Vagina (tissue), 2 donors: ENCODE data around the gene TENM4. TPM values are rescaled to one million over a fixed set of nuclear protein-coding genes. Genes with fewer than 3 reads are reported as not detected.

Source experiments
- DNase-seq, 2 donors: peaks; one replicate each; pipeline ENCODE4 v3.0.0-alpha.2; 2017; ENCODE audit errors: extremely low spot score in 2 of 2
- H3K27ac ChIP-seq: fragments of 200-600 bp; sonication (generic); one replicate; pipeline ENCODE4 v1.5.1; 2019
- H3K27me3 ChIP-seq: fragments of 200-600 bp; sonication (generic); one replicate; pipeline ENCODE4 v1.5.1; 2019
- H3K36me3 ChIP-seq, 2 donors: fragments of 200-600 bp; sonication (generic); one replicate each; pipeline ENCODE4 v1.5.1; 2017 to 2019
- H3K4me1 ChIP-seq: fragments of 200-600 bp; sonication (generic); one replicate; pipeline ENCODE4 v1.5.1; 2019
- H3K4me3 ChIP-seq, 2 donors: fragments of 200-600 bp; sonication (generic); 1 replicate in 1 of 2; 2 replicates in 1 of 2; pipeline ENCODE4 v1.5.1; 2016 to 2019
- H3K9me3 ChIP-seq: fragments of 200-600 bp; sonication (generic); one replicate; pipeline ENCODE4 v1.5.1; 2019
- POLR2A ChIP-seq, 2 donors: fragments of 450-650 bp; IDR thresholded peaks; one replicate each; pipeline ENCODE4 v1.6.1; 2017; ENCODE audit warnings: antibody characterized with exemption in 2 of 2, mild to moderate bottlenecking in 2 of 2, moderate library complexity in 2 of 2
- POLR2AphosphoS5 ChIP-seq, 2 donors: sonication (generic); formaldehyde crosslinking; IDR thresholded peaks; one replicate each; pipeline ENCODE4 v1.9.0; 2017; ENCODE audit warnings: antibody characterized with exemption in 2 of 2, mild to moderate bottlenecking in 2 of 2, low read depth in 1 of 2; ENCODE audit not compliant: insufficient read depth in 1 of 2
- intact Hi-C: fragments of 100-400 bp; cut with DNase I; formaldehyde crosslinking; loops from one replicate; pipeline ENCODE4 v1.15.1; 2023
- total RNA-seq: library from RNA; depleted of rRNA; stranded (reverse); fragments of >200 nt; gene quantifications from one replicate; pipeline ENCODE4 v1.2.3, GENCODE V29; 2016
- TF ChIP-seq, protein P1 (sequence below), 3 experiments: fragments of 450-650 bp in 2 of 3; fragments of 200-600 bp in 1 of 3; sonication (generic) in 1 of 3; IDR thresholded peaks; one replicate each; pipeline ENCODE4 v1.5.1; 2017 to 2019; ENCODE audit warnings: antibody characterized with exemption in 3 of 3, mild to moderate bottlenecking in 2 of 3, moderate library complexity in 2 of 3

The TENM4 gene
- total RNA-seq, 1 donor from 2014 or later: 12.5 TPM

DNA sequence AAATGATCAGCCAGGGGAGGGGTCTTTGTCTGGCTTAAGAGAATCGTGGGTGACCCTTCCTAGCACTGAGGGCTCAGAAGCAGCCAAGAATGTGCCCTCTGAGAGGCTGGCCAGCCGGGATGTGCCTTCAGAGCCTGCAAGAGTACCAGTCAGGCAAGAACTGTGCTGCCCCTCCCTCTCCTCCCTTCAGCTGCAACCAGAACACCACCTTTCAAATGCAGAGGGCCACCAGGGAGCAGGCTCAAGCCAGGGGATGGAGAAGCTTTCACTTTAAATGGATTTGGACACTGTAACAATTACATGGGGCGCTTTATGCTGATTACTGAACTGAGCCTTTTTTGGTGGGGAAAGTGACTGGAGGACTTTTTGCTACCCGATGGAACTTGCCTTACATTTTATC, 44.9 kb upstream of the TENM4 start:
- no peaks in the 10 kb centered on the region for H3K36me3 ChIP-seq
- H3K27ac ChIP-seq: no peak overlapping the region
- no peak overlapping the region for H3K4me3 ChIP-seq
- intact Hi-C loops: no loop called here
- TF ChIP-seq, protein P1, sequence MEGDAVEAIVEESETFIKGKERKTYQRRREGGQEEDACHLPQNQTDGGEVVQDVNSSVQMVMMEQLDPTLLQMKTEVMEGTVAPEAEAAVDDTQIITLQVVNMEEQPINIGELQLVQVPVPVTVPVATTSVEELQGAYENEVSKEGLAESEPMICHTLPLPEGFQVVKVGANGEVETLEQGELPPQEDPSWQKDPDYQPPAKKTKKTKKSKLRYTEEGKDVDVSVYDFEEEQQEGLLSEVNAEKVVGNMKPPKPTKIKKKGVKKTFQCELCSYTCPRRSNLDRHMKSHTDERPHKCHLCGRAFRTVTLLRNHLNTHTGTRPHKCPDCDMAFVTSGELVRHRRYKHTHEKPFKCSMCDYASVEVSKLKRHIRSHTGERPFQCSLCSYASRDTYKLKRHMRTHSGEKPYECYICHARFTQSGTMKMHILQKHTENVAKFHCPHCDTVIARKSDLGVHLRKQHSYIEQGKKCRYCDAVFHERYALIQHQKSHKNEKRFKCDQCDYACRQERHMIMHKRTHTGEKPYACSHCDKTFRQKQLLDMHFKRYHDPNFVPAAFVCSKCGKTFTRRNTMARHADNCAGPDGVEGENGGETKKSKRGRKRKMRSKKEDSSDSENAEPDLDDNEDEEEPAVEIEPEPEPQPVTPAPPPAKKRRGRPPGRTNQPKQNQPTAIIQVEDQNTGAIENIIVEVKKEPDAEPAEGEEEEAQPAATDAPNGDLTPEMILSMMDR (IDR thresholded peaks at IDR 0.05): no peak
- TF ChIP-seq POLR2AphosphoS5 (IDR thresholded peaks at IDR 0.05; ENCODE audit: insufficient read depth in 1 of 2, low read depth in 1 of 2) (no peak), POLR2A (IDR thresholded peaks at IDR 0.05) (no peak)
- no peaks in the 10 kb centered on the region for H3K27me3 ChIP-seq
- DNase-seq: no peak
- H3K4me1 ChIP-seq: no peaks in the 10 kb centered on the region
- no peaks in the 10 kb centered on the region for H3K9me3 ChIP-seq

DNA sequence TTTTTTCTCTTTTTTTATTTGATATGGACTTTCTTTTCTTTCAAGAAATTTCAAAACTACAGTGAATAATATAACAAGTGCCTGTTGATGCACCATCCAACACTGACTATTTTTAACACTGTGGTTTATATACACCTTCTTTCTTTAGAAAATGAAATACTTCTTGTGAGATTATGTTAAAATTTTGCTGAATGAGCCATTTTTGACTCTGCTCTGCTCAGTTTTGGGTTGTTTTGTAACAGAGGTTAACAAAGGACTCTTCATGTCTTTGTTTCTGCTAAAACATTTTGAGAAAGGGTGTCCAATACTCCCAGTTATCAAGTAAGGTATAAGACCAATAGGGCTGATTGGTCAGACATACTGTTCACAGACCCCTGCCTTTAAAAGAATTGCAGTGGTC, 44.0 kb upstream of the TENM4 start:
- Histone ChIP-seq H3K4me1 (no peaks in the 10 kb centered on the region), H3K27me3 (no peaks in the 10 kb centered on the region), H3K4me3 (no peak overlapping the region), H3K27ac (no peak overlapping the region), H3K36me3 (no peaks in the 10 kb centered on the region), H3K9me3 (no peaks in the 10 kb centered on the region)
- DNase-seq: no peak
- no peak for TF ChIP-seq POLR2A (IDR thresholded peaks at IDR 0.05)
- no peak for TF ChIP-seq POLR2AphosphoS5 (IDR thresholded peaks at IDR 0.05; ENCODE audit: insufficient read depth in 1 of 2, low read depth in 1 of 2)
- TF ChIP-seq, protein P1 (IDR thresholded peaks at IDR 0.05): no peak
- intact Hi-C loops: no loop called here

DNA sequence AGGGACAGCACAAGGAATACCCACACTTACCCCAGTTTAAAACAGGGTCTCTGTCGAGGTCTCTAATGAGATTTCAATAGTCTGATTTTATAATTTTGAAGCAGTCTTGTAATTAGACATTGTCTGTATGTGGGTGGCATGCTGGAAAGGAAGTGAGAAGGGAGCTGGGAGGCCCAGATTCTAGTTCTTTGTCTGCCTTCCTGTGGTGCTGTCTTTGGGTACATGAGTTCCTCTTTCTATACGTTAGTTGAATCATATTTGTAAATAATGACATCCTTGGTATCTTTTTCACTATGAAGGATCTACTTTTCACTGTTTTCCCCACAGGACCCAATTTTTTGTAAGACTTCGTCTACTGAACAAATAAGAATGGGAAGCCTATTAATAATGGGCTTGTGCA, 42.0 kb upstream of the TENM4 start:
- intact Hi-C loops: no loop called here
- Histone ChIP-seq H3K4me3 (no peak overlapping the region), H3K9me3 (no peaks in the 10 kb centered on the region), H3K4me1 (no peaks in the 10 kb centered on the region), H3K27me3 (no peaks in the 10 kb centered on the region), H3K27ac (no peak overlapping the region), H3K36me3 (no peaks in the 10 kb centered on the region)
- DNase-seq: no peak
- no peak for TF ChIP-seq POLR2A (IDR thresholded peaks at IDR 0.05)
- no peak for TF ChIP-seq POLR2AphosphoS5 (IDR thresholded peaks at IDR 0.05; ENCODE audit: insufficient read depth in 1 of 2, low read depth in 1 of 2)
- TF ChIP-seq, protein P1 (IDR thresholded peaks at IDR 0.05): no peak

DNA sequence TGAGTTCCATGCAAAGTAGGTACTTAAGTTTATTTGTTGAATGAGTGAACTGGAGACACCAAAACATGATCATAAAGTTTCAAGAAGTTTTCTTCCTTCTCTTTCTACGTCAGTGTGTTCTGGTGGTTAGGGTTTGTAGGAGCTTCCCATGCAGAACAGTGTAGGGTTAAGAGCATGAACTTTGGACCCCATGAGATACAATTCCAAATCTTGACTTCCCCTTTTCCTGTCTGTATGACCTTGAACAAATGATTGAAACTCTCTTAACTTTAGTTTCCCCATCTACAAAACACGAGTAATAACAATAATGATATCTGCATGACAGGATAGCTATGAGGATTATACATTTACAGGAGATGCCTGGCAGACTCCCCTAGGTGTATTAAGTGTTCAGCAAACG, 41.0 kb upstream of the TENM4 start:
- TF ChIP-seq POLR2A (IDR thresholded peaks at IDR 0.05) (no peak), POLR2AphosphoS5 (IDR thresholded peaks at IDR 0.05; ENCODE audit: insufficient read depth in 1 of 2, low read depth in 1 of 2) (no peak)
- TF ChIP-seq, protein P1 (IDR thresholded peaks at IDR 0.05): no peak
- Histone ChIP-seq H3K9me3 (no peaks in the 10 kb centered on the region), H3K27ac (no peak overlapping the region), H3K4me1 (no peaks in the 10 kb centered on the region), H3K36me3 (no peaks in the 10 kb centered on the region), H3K4me3 (no peak overlapping the region), H3K27me3 (no peaks in the 10 kb centered on the region)
- intact Hi-C loops: no loop called here
- DNase-seq: no peak

DNA sequence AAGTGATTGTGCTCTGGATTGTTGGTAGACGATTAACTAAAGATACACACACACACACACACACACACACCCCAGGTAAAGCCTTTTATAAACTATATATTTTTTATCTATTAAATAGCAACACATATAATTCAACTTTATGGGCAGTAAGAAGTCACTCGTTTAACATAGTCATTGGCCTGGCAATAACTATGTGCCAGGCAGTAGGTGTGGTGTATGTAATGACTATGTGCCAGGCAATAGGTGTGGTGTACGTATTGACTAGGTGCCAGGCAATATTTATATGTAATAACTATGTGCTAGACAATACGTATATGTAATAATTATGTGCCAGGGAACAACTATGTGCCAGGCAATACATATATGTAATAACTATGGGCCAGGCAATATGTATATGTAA, 40.0 kb upstream of the TENM4 start:
- no peak for DNase-seq
- Histone ChIP-seq H3K27me3 (no peaks in the 10 kb centered on the region), H3K9me3 (no peaks in the 10 kb centered on the region), H3K27ac (no peak overlapping the region), H3K4me1 (no peaks in the 10 kb centered on the region), H3K4me3 (no peak overlapping the region), H3K36me3 (no peaks in the 10 kb centered on the region)
- no peak for TF ChIP-seq POLR2AphosphoS5 (IDR thresholded peaks at IDR 0.05; ENCODE audit: insufficient read depth in 1 of 2, low read depth in 1 of 2)
- TF ChIP-seq POLR2A (IDR thresholded peaks at IDR 0.05): no peak
- TF ChIP-seq, protein P1 (IDR thresholded peaks at IDR 0.05): no peak
- intact Hi-C loops: no loop called here
